ENCODE data around the gene ARRB2. TPM values are rescaled to one million over a fixed set of nuclear protein-coding genes. Genes with fewer than 3 reads are reported as not detected.

The ARRB2 gene
- total and polyA plus RNA-seq, 4 donors, result 11.8 to 16.5 (median 13.9) TPM

GRCh38 chr17:4766723-4767122 is 56.3 kb downstream of the ARRB2 start:
- whole genome bisulfite sequencing, result 88% methylated on average over 9 of the region's 9 CpGs
- TF ChIP-seq SP1 (IDR thresholded peaks at IDR 0.05), result no peak
- no peak for TF ChIP-seq HNF4A (conservative IDR thresholded peaks at IDR 0.05)
- TF ChIP-seq TAF1 (conservative IDR thresholded peaks at IDR 0.05), result no peak
- no peak for TF ChIP-seq REST (IDR thresholded peaks at IDR 0.05)
- TF ChIP-seq RAD21 (IDR thresholded peaks at IDR 0.05), result no peak
- TF ChIP-seq EGR1 (IDR thresholded peaks at IDR 0.05; ENCODE audit: low read depth in 2 of 2), result no peak
- no peak for TF ChIP-seq RXRA (IDR thresholded peaks at IDR 0.05)
- TF ChIP-seq GABPA (IDR thresholded peaks at IDR 0.05 in 1 of 2, conservative IDR thresholded peaks at IDR 0.05 in 1 of 2), result no peak
- TF ChIP-seq FOXA2 (IDR thresholded peaks at IDR 0.05), result no peak
- TF ChIP-seq ATF3 (IDR thresholded peaks at IDR 0.05), result no peak
- TF ChIP-seq YY1 (IDR thresholded peaks at IDR 0.05), result no peak
- TF ChIP-seq ZBTB33 (IDR thresholded peaks at IDR 0.05), result no peak
- no peak for TF ChIP-seq MAX (IDR thresholded peaks at IDR 0.05)
- no peak for TF ChIP-seq JUND (IDR thresholded peaks at IDR 0.05)
- no peak for TF ChIP-seq HNF4G (IDR thresholded peaks at IDR 0.05)
- TF ChIP-seq FOXA1 (IDR thresholded peaks at IDR 0.05), result no peak
- TF ChIP-seq CTCF (IDR thresholded peaks at IDR 0.05; ENCODE audit: low read depth, low read length, missing input control), result no peak
- TF ChIP-seq NR2F2 (IDR thresholded peaks at IDR 0.05), result no peak

More at GRCh38 chr17:4766723-4767122, 56.3 kb downstream of the ARRB2 start:
- peak overlapping the region; percentile 31 to 54 for H3K27ac ChIP-seq (ENCODE audit: low read depth in 1 of 2, low read length in 2 of 2)
- no peaks in the 10 kb centered on the region for H3K27me3 ChIP-seq (ENCODE audit: control insufficient read depth in 4 of 4, insufficient read depth in 4 of 4, low read length in 3 of 4)
- no peak overlapping the region for H3K4me3 ChIP-seq (ENCODE audit: low read depth in 1 of 3, low read length in 3 of 3)
- H3K9ac ChIP-seq (ENCODE audit: low read depth in 1 of 2, low read length in 2 of 2), result no peak overlapping the region
- H3K9me3 ChIP-seq (ENCODE audit: control insufficient read depth in 4 of 4, low read length in 3 of 4), result no peaks in the 10 kb centered on the region
- no peaks in the 10 kb centered on the region for H3K36me3 ChIP-seq (ENCODE audit: control insufficient read depth in 4 of 4, insufficient read depth in 3 of 4, low read depth in 1 of 4, low read length in 3 of 4)
- no peak for DNase-seq (ENCODE audit: low spot score)
- H3K4me1 ChIP-seq (ENCODE audit: control insufficient read depth in 4 of 4, insufficient read depth in 4 of 4, low read length in 3 of 4), result peaks cover 0 to 5% (median 3%) of the 10 kb centered on the region in 4 donors
